Liver (tissue), 3 donors: ENCODE results near the gene AMMECR1.
"Not testable (repeated sequence)": the region's sequence is repeated elsewhere in the genome, so short reads cannot be mapped to it uniquely, and the experiment has no call there.

Experiments
- CTCF ChIP-seq: fragments of 150-350 bp; IDR thresholded peaks from 2 replicates; pipeline ENCODE4 v1.5.1; 2017; ENCODE audit warnings: improper control_type of control experiment, low read depth, low read length; ENCODE audit not compliant: missing input control
- EGR1 ChIP-seq, 2 donors: IDR thresholded peaks; 2 replicates each; pipeline ENCODE4 v1.6.1; 2016 to 2018; ENCODE audit warnings: antibody characterized with exemption in 2 of 2, low read depth in 2 of 2
- FOXA1 ChIP-seq: IDR thresholded peaks from 2 replicates; pipeline ENCODE4 v1.6.1; 2016; ENCODE audit warnings: antibody characterized with exemption
- GABPA ChIP-seq, 2 donors: IDR thresholded peaks in 1 of 2; conservative IDR thresholded peaks in 1 of 2; 2 replicates each; pipeline ENCODE4 v1.6.1; 2016; ENCODE audit warnings: antibody characterized with exemption in 2 of 2, mild to moderate bottlenecking in 1 of 2, moderate library complexity in 1 of 2
- HNF4A ChIP-seq, 2 donors: conservative IDR thresholded peaks; 2 replicates each; pipeline ENCODE4 v1.6.1; 2016; ENCODE audit warnings: antibody characterized with exemption in 2 of 2, mild to moderate bottlenecking in 2 of 2
- JUND ChIP-seq, 2 donors: IDR thresholded peaks; 2 replicates each; pipeline ENCODE4 v1.6.1; 2016; ENCODE audit warnings: antibody characterized with exemption in 2 of 2
- MAX ChIP-seq: IDR thresholded peaks from 2 replicates; pipeline ENCODE4 v1.6.1; 2016; ENCODE audit warnings: antibody characterized with exemption
- RAD21 ChIP-seq, 2 donors: IDR thresholded peaks; 2 replicates each; pipeline ENCODE4 v1.6.1; 2016; ENCODE audit warnings: antibody characterized with exemption in 2 of 2, mild to moderate bottlenecking in 2 of 2
- SP1 ChIP-seq: IDR thresholded peaks from 2 replicates; pipeline ENCODE4 v1.6.1; 2018; ENCODE audit warnings: antibody characterized with exemption, mild to moderate bottlenecking
- TF ChIP-seq, protein P1 (sequence below): IDR thresholded peaks from 2 replicates; pipeline ENCODE4 v1.6.1; 2016; ENCODE audit warnings: antibody characterized with exemption
- TF ChIP-seq, protein P2 (sequence below): IDR thresholded peaks from 2 replicates; pipeline ENCODE4 v1.6.1; 2016; ENCODE audit warnings: antibody characterized with exemption, mild to moderate bottlenecking
- donor health status: healthy.
- donor health status: healthy.

- TF ChIP-seq JUND (IDR thresholded peaks at IDR 0.05); CTCF; GABPA (IDR thresholded peaks at IDR 0.05 in 1 of 2, conservative IDR thresholded peaks at IDR 0.05 in 1 of 2); MAX; SP1; FOXA1; HNF4A (conservative IDR thresholded peaks at IDR 0.05); RAD21 (IDR thresholded peaks at IDR 0.05); EGR1 (IDR thresholded peaks at IDR 0.05; ENCODE audit: low read depth in 2 of 2): not testable (repeated sequence)
- TF ChIP-seq, protein P1, sequence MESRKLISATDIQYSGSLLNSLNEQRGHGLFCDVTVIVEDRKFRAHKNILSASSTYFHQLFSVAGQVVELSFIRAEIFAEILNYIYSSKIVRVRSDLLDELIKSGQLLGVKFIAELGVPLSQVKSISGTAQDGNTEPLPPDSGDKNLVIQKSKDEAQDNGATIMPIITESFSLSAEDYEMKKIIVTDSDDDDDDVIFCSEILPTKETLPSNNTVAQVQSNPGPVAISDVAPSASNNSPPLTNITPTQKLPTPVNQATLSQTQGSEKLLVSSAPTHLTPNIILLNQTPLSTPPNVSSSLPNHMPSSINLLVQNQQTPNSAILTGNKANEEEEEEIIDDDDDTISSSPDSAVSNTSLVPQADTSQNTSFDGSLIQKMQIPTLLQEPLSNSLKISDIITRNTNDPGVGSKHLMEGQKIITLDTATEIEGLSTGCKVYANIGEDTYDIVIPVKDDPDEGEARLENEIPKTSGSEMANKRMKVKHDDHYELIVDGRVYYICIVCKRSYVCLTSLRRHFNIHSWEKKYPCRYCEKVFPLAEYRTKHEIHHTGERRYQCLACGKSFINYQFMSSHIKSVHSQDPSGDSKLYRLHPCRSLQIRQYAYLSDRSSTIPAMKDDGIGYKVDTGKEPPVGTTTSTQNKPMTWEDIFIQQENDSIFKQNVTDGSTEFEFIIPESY: not testable (repeated sequence)
- TF ChIP-seq, protein P2, sequence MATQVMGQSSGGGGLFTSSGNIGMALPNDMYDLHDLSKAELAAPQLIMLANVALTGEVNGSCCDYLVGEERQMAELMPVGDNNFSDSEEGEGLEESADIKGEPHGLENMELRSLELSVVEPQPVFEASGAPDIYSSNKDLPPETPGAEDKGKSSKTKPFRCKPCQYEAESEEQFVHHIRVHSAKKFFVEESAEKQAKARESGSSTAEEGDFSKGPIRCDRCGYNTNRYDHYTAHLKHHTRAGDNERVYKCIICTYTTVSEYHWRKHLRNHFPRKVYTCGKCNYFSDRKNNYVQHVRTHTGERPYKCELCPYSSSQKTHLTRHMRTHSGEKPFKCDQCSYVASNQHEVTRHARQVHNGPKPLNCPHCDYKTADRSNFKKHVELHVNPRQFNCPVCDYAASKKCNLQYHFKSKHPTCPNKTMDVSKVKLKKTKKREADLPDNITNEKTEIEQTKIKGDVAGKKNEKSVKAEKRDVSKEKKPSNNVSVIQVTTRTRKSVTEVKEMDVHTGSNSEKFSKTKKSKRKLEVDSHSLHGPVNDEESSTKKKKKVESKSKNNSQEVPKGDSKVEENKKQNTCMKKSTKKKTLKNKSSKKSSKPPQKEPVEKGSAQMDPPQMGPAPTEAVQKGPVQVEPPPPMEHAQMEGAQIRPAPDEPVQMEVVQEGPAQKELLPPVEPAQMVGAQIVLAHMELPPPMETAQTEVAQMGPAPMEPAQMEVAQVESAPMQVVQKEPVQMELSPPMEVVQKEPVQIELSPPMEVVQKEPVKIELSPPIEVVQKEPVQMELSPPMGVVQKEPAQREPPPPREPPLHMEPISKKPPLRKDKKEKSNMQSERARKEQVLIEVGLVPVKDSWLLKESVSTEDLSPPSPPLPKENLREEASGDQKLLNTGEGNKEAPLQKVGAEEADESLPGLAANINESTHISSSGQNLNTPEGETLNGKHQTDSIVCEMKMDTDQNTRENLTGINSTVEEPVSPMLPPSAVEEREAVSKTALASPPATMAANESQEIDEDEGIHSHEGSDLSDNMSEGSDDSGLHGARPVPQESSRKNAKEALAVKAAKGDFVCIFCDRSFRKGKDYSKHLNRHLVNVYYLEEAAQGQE: not testable (repeated sequence)
Measured at GRCh38 chrX:110231485-110231884, 86.4 kb downstream of the AMMECR1 start.
